Activated CD8-positive, alpha-beta memory T cell treated with anti-CD3 and anti-CD28 coated beads for 4 hours (primary cell): ENCODE data around the gene PPP2R5A.
"Not testable (repeated sequence)": the region's sequence is repeated elsewhere in the genome, so short reads cannot be mapped to it uniquely, and the experiment has no call there.

Source experiments
- DNase-seq, 2 donors: peaks; one replicate each; pipeline ENCODE4 v3.0.0-alpha.2; 2020; ENCODE audit warnings: low read depth in 2 of 2

PPP2R5A gene

DNA sequence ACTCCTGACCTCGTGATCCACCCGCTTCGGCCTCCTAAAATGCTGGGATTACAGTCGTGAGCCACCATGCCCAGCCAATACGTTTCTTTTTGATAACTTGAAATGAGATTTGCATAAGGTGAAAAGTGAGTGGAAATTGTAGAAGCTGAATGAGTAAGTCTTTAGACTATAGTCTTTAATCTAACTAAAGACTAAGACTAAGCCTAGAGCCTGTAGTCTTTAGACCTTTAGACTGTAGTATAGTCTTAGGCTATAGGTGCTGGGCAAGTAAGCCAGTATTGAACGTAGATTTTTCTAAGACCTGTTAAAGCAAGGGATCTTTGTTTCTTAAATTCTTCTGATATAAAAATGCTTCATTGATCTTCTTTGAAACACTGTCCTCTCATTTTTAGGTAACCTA lies 12.1 kb downstream of the PPP2R5A start:
- DNase-seq, result no peak

DNA sequence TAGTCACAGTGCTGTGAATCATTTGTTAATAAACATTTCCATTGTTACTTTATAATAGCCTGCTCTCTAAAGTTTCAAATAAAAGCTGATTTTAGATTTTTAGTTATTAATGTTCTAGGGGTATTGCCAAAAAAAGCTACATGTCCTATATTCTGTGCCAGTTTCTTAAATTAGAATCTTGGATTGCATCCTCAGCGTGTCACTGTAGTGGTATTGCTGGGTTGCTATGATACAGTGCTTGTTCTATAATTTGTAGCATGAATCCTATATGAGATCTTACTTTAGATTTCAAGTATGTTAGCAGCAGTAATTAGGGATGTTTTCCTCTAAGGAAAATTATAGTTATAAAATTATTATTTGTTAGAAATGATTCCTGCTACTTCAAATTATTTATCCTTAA lies 16.4 kb downstream of the PPP2R5A start:
- no peak for DNase-seq

DNA sequence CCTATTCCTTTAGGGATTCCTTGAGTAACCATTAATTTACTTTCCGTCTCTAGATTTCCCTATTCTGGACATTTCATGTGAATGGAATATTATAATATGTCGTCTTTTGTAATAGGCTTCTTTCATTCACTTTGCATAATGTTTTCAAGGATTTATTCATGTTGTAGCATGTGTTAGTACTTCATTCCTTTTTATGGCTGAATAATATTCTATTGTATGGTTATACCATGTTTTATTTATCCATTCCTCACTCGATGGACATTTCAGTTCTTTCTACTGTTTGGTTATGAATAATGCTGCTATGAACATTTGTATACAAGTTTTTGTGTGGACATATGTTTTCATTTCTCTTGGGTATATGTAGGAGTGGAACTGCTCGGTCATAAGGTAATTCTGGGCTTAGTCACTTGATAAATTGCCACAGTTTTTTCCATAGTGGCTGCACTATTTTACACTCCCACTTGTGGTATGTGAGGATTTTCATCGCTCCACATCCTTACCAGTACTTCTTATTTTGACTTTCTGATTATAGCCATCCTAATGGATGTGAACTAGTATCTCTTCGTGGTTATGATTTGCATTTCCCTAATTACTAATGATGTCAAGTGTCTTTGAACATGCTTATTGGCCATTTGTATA lies 17.7 kb downstream of the PPP2R5A start:
- DNase-seq, result no peak

DNA sequence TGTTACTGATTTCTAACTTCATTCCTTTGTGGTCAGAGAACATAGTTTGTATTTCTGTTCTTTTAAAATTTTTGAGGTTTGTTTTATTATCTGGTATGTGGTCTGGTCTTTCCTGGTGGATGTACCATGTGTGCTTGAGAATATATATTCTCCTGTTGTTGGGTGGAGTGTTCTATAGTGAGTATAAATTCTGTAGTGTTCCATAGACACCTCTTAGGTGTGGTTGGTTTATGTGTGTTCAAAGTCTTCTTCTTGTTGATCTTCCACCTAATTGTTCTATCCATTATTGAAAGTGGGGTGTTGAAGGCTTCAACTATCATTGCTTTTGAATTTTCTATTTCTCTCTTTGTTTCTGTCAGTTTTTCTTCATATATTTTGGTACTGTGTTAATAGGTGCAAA lies 20.1 kb downstream of the PPP2R5A start:
- DNase-seq, result no peak

DNA sequence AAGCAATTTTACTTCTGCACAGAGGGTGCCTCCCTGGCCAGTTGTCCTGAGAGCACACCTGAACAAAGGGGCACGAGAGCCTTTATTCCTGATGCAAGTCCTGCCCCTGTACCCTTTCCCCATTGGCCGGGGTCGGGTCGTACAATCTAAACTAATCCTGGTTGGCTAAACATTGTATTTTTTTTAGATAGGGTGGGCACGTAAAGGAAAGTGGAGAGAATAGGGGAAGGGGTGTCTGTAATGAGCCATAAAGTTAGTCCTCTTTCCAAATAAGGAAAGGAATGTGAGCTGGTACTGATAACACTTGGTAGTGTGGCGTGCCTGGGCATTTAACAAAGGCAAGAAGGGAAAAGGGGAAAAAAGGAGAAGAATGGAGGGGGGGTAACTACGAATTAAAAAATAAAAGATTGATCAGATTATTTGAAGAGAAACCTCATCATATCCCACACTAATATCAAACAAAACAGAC lies 20.8 kb downstream of the PPP2R5A start:
- DNase-seq, result not testable (repeated sequence)

DNA sequence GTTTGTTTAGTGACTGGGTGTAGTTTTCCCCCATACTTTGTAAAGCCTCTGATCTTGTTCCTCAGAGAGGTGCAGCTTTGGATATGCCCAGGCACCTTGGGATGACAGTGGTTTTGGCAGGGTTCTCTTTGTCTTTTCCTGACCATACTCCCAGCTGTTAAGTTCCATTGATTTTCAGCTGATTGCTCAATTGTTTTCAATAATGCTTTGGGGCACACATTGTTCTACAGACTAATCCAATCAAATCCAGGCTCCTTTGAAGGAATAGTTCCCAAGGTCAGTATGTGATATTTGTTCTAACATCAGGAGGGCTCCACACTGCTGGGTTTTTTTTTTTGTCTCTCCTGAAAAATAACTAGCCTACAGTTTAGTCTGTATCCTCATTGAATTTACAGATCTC lies 24.8 kb downstream of the PPP2R5A start:
- no peak for DNase-seq

DNA sequence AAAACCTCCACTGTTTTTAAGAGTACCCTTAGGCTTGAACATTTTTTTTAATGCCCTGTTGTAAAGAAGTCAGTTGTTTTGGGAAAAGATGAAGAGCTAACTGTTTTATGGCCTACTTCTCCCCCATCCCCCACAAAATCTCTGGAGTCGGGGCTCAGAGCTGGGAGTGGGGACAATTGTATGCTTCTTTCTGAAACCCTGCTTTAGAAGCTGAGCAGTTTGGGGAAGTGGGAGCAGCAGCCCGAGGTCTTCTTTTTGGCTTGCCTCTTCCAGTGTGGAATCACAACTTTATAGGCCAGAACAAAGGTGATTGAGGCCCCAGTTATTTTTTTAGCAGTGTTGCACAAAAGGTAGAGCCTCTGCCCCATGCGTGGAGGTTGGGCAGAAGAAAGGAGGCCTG lies 25.2 kb downstream of the PPP2R5A start:
- no peak for DNase-seq

DNA sequence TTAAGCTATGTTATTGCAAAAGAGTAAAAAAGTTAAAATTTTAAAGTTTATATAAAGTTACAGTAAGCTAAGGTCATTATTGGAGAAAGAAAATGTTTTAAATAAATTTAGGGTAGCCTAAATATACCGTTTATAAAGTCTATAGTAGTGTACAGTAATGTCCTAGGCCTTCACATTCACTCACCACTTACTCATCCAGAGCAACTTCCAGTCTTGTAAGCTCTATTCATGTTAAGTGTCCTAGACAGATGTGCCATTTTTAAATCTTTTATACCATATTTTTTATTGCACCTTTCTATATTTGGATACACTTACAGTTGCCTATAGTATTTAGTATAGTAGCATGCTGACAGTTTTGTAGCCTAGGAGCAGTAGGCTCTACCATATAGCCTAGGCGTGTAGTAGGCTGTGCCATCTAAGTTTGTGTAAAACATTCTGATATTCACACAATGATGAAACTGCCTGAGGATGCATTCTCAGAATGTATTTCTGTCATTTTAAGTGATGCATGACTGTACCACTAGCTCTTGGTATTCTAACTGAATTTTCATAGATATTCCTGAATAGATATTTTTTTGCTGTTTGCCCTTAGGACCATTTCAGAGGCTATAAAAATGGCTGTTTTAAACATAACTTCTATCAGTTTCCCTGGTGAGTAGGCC lies 26.8 kb downstream of the PPP2R5A start:
- DNase-seq, result no peak

DNA sequence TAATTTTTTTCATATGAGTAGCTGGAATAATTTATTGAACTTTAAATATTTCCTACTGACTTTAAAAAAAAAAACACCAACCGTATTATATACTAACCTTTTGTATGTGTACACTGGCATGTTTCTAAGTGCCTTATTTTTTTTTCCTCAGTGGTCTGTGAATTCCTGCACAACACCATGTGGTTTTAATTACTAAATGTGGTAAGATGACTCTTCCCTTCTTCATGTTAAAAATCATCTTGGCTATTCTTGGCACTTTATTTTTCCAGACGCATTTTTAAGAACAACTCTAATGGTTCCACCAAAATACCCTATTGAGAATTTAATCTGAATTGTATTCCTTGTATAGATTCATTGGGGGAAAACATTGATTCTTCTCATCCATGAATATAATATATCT lies 28.4 kb downstream of the PPP2R5A start:
- no peak for DNase-seq

DNA sequence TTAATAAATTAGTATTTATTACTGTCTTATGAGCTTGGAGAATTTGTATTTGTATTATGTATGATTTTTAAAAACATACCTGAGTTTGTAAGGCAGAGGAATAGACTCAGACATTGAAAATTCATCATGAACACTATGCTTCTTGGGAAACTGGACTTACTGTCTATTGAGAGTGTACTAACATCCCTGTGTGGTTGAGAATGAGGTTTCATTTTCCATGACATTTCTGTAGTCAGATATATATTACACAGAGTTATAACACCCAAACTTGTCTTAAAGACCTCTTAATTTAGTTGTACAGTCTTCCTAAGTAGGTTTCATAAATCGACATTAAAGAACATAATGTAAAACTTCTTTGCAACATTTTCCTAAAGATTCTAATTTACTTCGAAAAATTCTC lies 30.0 kb downstream of the PPP2R5A start:
- DNase-seq, result no peak

DNA sequence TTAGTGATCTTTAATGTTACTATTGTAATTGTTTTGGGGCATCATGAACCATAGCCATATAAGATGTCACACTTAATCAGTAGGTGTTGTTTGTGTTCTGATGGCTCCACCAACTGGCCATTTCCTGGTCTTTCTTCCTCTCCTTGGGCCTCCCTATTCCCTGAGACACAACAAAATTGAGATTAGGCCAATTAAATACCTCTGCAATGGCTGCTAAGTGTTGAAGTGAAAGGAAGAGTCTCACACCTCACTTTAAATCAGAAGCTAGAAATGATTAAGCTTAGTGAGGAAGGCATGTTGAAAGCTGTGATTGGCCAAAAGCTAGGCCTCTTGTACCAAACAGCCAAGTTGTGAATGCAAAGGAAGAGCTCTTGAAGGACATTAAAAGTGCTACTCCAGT lies 30.7 kb downstream of the PPP2R5A start:
- no peak for DNase-seq

DNA sequence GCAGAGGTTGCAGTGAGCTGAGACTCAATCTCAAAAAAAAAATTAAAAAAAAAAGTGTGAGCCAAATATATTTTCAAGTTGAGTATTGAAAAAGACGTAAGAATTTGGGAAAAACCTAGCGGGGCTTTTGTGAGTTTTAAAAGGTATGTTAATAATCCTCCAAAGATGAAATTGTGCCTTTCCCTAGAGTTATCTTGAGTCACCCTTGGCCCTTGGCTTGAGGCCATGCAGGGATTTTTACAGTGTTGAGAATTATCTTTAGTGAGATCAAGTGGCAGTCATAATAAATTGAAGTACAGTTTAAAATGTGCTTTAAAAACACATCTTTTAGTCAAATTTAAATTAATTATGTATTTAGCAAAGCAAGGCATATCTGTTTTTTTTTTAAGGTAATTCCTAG lies 32.7 kb downstream of the PPP2R5A start:
- no peak for DNase-seq

DNA sequence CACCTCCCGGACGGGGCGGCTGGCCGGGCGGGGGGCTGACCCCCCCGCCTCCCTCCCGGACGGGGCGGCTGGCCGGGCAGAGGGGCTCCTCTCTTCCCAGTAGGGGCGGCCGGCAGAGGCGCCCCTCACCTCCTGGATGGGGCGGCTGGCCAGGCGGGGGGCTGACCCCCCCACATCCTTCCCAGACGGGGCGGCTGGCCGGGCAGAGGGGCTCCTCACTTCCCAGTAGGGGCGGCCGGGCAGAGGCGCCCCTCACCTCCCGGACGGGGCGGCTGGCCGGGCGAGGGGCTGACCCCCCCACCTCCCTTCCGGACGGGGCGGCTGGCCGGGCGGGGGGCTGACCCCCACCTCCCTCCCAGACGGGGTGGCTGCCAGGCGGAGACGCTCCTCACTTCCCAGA lies 35.8 kb downstream of the PPP2R5A start:
- not testable (repeated sequence) for DNase-seq

DNA sequence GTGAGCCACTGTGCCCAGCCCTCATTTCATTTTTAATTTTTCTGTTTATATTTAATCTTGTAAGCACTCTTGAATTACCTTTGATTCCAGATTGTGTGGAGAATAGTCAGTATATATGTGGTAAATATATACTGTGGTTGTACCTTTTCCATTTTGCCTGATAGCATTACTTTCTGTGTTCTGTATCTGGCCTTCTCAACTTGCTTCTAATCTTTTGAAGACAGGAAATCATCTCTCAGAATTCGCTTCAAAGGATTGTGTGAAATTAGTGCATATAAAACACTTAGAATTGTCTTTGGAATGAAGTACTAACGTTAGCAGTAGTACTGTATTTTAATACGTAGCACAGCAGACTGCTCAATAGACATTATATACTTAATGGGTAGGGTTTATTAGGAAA lies 37.9 kb downstream of the PPP2R5A start:
- DNase-seq, result no peak

DNA sequence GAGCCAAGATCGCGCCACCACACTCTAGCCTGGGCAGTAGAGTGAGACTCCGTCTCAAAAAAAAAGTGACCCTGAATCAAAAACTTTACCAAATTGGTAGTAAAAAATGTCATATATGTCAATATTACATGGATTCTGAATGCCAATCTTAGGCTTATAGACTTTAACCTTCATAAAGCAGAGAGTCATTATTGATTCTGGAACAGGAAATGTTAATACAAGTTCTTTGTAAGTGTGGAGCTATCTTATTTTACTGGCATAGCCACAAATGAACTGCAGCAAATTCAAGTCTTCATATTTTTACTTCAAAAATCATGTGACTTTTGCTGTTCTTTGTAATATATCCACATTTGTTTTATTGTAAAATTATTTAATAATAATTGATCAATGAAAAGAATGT lies 41.3 kb downstream of the PPP2R5A start:
- DNase-seq, result no peak

DNA sequence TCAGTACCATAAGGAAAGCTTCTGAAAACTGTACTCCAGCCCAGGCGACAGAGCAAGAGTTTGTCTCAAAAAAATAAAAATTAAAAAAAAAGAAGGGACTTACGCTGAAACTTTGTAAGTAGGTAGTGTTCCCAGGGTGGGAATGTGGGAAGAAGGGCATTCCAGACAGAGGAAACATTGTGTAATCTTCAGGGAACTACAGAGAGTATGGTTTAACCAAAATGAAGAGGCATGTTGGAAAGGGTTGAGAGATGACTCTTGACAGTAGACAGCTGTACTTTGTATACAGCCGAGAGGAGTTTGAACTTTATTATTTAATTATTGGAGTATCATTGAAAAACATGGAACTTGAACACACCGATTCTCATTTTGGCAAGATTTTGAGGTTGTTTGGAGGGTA lies 43.0 kb downstream of the PPP2R5A start:
- no peak for DNase-seq

DNA sequence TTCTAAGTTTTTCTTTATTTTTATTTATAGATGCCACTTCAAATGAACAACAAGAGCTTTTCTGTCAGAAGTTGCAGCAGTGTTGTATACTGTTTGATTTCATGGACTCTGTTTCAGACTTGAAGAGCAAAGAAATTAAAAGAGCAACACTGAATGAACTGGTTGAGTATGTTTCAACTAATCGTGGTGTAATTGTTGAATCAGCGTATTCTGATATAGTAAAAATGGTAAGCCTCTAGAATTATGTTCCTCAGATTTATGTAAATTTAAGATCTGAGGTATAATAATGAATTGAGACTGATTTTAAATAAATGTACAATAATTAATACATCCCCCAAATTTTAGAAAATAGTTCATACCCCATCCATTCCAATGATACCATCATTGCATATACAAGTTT lies 43.9 kb downstream of the PPP2R5A start:
- DNase-seq, result no peak

DNA sequence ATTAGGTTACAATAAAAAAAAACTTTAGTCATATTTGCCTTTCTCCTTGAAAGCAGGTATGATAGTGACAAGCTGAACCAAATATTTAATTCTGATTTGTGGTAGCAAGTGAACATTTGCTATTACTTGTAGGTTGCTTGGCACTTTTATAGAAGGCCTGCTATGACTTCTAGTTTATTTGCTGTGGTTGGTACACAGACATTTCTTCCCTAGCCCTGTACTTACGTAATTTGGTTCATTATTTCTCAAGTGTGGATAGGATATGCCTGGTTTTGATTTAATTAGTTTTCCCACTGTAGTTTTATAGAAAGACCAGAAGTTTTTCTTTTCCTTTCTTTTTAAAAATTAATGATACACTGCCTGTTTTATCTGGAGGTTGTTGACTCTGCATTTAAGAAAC lies 55.9 kb downstream of the PPP2R5A start:
- DNase-seq, result no peak

DNA sequence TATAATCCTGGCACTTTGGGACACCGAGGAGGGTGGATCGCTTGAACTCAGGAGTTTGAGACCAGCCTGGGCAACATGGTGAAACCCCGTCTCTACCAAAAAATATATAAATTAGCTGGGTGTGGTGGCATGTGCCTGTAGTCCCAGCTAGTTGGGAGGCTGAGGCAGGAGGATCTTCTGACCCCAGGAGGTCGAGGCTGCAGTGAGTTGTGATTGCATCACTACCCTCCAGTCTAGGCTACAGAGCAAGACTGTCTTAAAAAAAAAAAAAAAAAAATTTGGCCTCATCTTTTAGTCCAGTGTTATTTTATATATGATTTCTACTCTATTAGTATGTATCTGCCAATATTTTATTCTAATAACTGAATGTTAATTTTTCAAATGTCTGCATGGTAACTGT lies 59.7 kb downstream of the PPP2R5A start:
- no peak for DNase-seq

DNA sequence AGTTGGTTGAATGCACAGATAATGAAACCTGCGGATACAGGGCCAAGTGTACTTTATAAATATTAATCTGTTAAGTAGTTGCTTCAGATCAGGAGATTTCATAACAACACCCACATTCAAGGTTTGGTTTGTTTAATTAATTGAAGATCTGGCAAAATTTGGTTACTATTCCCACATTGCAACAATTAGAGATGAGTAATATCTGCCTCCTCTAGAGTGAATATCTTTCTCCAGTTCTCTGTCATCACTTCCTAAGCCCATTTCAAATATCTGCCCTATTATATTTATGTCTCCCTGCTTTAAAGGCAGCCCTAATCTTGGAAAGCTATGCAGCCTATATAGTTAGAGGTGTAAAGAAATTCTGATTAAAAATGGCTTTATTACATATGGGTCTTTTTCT lies 61.4 kb downstream of the PPP2R5A start:
- DNase-seq, result no peak

DNA sequence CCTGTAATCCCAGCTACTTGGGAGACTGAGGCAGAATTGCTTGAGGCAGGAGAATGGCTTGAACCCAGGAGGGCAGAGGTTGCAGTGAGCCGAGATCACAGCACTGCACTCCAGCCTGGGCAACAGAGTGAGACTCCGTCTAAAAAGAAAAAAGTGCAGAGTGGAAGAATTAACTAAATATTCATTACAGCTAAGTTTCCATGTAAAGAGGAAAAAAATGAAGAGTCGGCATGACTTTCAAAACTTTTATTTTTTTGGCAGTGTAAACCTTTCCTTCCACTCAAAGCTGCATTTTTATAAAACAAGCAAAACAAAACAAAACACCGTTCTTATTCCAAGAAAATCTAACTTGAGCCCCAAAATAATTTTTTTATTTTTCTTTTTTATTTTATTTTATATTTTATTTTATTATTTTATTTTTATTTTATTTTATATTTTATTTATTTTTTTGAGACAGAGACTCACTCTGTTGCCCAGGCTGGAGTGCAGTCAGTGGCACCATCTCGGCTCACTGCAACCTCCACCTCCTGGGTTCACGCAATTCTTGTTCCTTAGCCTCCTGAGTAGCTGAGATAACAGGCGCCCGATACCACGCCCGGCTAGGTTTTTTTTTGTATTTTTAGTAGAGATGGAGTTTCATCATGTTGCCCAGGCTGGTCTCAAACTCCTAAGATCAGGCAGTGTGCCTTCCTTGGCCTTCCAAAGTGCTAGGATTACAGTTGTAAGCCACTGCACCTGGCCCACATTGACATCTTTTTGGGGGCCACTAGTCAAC lies 66.6 kb downstream of the PPP2R5A start:
- DNase-seq, result no peak

DNA sequence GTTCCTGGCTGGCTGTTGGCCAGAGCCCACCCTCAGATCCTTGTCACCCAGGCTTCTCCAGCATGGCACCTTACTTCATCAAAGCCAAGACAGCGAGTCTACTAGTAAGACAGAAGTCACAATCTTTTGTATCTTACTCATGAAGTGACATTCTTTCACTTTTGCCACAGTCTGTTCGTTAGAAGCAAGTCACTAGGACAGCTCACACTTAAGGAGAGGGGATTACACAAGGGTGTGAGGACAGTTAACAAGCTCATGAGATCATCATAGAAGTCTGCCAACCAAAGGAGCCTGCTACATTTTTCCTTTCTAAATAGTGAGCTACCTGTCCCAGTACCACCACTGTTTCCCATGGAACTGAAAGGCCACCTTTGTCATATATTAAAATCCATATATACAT lies 68.0 kb downstream of the PPP2R5A start:
- no peak for DNase-seq

DNA sequence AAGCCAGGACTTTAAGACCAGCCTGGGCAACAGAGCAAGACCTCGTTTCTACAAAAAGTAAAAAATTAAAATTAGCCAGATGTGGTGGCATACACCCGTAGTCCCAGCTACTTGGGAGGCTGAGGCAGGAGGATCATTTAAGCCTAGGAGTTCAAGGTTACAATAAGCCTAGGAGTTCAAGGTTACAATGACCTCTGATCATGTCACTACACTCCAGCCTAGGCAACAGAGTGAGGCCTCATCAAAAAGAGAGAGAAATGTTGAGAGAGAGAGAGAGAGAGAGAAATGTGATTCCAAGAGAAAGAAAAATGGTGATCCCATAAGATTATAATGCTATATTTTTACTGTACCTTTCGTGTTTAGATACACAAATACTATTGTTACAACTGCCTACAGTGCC lies 69.3 kb downstream of the PPP2R5A start:
- DNase-seq, result no peak
